Kidney capillary endothelial cell (primary cell): ENCODE results near the gene SLX4IP.

ENCODE experiments used
- DNase-seq: peaks from one replicate; pipeline ENCODE4 v3.0.0-alpha.2; 2018; ENCODE audit warnings: low spot score

The SLX4IP gene

DNA sequence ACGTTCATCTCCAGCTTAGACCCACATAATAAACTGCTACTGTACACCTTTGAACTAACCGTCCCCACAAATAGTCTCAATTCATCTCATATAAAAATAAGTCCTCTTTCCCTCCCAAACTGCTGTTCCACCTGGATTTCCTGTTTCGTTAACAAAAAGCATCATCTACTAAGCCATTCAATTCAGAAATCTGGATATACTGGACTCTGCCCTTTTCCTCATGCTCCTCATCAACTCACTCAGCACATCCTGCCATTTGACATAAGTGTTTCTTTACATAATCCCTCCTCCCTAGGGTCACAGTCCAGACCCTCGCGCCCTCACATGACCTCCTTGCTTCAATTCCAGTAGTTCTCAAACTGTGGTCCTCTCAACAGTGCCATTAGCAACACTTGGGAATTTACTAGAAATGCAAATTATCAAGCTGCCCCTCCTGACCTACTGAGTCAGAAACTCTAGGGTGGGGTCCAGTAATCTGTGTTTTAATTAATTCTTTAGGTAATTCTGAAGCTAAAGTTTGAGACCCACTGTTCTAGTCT is 5.6 kb upstream of the SLX4IP start:
- no peak for DNase-seq

DNA sequence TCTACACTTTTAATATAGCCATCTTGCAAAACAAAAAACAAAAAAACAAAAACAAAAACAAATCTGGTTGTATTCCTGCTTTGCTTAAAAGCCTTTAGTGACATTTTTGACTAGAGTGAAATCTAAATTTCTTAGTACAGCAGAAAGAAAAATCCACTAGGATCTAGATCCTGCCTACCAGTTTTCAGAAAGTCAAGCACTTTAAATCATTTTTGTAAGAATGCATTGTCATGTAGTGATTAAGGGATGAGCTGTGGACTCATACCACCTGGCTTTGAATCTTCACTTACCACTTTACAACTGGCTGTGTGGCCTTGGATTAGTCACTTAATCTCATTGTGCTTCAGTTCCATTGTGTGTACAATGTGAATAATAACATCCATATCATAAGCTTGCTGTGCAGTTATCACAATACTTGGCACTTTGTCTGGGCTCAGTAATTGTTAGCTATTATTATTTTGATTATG is 5.1 kb upstream of the SLX4IP start:
- no peak for DNase-seq

DNA sequence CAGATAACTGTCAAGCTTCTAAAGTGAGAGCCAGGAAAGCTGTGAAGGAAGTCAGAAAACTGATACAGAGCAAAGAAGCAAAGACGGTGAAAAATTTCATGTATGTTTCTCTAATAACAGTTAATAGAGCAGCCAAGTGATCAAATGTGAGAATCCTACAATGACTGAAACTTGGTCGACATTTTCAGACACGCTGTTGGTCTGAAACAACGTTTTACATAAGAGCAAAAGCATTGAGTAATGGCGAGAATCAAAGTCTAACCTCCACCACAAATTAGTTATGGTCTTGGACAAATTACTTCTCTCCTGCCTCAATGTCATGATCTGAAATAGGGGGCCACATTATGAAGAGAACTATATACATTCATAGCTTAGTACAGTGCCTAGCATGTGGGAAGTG is 4.4 kb upstream of the SLX4IP start:
- DNase-seq: no peak

DNA sequence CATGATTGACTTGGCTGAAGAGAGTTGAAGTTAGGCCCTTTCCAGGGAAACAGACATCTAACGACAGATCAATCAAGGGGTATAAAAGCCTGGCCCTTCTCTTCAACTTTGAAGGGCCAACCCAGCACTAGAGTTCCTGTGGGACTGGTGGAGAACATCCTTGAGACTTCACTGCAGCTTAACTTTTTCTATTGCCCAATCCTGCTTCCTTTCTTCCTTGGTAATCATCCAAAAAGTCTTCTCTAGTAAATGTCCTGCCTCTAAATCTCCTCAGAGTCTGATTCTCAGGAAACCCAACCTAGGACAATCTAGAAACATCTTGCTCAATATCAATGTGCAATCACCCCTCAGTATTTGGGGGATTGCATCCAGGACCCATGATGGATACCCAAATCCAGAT is 3.0 kb upstream of the SLX4IP start:
- no peak for DNase-seq

DNA sequence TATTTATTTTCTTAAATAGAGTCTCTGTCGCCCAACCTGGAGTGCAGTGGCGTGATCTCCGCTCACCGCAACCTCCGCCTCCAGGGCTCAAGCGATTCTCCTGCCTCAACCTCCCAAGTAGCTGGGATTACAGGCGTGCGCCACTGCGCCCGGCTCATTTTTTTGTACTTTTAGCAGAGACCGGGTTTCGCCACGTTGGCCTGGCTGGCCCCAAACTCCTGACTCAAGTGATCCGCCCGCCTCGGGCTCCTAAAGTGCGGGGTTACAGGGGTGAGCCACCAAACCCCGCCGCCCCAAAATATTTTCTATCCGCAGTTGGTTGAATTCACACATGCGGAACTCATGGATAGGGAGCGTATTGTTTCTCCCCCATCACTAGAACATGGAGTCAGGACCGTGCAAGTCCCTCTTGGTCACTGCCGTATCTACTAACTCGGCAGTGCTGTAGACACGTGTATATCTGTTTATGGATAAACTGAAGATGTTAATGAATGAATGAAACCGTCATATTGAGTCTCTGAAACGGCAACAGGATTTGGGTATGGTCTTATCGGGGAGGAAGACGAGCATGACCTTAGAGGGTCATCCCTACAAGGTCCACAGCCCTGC is 2.0 kb upstream of the SLX4IP start:
- no peak for DNase-seq

DNA sequence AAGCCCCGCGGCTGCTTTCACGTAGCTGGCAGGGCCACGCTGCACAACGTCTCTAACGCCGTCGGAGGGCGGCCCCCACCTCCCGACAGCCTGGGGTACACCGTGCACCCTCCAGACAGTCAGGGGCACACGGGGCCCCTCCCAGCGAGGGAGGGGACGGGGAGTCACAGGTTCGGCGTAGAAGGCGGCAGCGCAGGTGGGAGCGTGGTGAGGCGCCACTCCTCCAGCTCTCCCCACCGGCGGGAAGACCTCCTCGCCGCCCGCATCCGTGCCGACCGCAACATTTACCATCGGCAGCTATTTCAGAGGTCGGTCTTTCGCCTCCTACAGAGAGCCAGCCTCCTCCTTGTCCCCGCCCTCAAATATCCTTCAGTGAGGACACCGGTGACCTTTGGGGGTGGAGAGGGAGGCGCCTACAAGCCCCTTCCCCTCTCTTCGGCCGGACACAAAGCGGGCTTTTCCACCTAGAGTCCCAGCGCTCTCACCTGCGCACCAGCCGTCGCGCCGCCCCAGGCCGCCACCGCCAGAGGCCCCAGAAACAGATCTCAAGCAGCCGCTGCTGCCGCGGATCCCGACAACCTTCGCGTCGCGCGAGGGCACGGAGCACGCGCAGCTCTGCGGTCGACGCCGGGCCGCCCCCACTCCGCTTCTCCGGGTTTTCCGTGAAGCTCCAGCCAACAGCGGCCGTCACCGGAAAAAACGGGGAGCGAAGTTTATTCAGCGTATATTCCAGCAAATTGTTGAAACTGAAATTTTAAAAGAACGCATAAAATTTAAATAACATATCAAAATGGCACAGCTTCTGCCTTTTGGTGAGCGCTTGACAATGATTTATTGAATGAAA is 1.3 kb upstream of the SLX4IP start, which contains the start of gene MKKS:
TSS of gene MKKS (minus strand) at position 600 of the 844 bp plus-strand sequence. CDS start 20,708 bp downstream, outside the sequence.
- DNase-seq: no peak

DNA sequence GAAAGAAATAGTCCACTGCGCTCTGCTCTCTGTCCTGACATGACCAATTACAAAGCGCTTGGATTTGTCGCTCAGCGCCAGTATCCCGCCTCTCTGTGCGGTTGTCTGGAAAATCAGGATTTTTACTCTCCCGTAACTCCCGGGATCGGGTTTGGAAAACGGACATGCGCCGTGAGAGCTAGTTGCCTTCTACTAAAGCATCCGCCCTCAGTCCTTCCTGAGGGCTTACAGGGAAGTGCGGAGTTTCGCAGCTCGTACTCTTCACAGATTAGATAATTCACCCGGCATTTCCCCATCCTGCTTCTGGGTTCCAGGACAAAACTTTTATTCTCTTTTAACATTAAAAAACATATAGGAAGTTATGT is 656 bp upstream of the SLX4IP start:
- peak; percentile 99 for DNase-seq

DNA sequence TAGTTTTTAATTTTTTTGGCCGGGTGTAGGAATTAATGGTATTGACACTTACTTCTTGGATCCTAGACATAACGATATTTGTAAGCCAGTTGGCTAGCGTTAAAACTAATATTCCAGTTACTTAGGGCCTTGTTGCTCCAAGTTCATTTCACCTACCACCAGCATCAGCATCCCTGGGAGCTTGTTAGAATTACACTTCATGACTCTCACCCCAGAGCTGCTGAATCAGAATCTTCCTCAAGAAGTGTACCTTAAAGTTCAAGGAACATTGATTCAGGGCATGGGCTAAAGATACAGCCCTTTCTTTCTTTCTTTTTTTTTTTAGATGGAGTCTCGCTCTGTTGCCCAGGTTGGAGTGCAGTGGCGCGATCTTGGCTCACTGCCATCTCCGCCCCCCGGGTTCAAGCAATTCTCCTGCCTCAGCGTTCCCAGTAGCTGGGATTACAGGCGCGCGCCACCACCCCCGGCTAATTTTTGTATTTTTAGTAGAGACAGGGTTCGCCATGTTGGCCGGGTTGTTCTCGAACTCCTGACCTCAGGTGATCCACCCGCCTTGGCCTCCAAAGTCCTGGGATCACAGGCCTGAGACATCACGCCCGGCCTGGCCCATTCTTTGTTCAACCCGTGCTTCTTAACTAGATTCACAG is 1.1 kb downstream of the SLX4IP start:
- DNase-seq: no peak

DNA sequence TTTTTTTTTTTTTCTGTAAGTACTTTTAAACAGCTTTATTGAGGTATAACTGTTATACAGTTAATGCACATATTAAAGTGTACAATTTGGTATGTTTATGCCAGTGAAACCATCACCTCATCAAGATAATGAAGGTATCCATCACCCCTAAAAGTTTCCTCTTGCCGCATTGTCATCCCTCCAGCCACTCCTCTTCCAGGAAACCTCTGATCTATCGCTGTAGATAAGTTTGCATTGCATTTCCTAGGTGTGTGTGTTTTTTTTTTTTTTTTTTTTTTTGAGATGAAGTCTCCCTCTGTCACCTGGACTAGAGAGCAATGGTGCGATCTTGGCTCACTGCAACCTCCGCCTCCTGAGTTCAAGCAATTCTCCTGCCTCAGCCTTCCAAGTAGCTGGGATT is 3.1 kb downstream of the SLX4IP start:
- no peak for DNase-seq

DNA sequence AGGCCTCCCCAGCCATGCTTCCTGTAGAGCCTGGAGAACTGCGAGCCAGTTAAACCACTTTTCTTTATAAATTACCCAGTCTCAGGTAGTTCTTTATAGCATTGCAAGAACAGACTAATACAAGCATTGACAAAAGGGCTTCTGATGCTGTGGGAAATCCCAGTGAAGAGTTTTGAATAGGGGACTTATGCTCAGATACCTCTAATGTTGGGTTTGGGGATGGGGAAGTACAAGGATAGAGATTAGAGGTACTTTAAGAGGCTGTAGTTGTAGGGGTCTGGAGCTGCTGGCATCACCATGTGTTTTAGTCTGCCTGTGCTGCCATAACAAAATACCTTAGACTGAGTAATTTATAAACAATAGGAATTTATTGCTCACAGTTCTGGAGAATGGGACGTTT is 8.8 kb downstream of the SLX4IP start:
- no peak for DNase-seq

DNA sequence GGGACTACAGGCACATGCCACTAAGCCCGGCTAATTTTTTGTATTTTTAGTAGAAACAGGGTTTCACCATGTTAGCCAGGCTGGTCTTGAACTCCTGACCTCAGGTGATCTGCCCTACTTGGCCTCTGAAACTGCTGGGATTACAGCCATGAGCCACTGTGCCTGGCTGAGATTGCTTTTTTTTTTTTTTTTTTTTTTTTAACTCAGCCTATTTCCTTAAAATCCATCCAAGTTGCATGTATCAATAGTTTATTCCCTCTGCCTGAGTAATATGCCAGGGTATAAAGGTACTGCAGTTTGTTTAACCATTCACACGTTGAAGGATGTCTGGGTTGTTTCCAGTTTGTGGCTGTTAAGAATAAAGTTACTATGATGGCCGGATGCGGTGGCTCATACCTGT is 10.7 kb downstream of the SLX4IP start:
- no peak for DNase-seq

DNA sequence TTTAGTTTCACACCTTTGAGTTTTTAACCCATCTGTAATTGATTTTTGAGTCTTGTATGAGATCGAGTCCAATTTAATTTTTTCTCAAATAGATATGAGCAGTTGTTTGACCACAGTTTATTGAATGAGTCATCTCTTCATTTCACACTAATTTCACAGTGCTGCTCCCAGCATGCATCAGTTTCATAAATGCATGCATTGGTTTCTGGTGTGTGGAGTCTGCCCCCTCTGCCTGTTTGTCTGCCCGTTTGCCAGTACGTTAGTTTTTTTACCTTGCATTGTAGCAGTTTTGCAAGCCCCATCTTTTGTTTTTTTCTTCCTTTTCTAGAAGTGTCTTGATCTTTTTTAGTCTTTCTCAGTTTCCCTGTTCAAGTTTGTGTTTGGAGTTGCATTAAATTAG is 11.9 kb downstream of the SLX4IP start:
- no peak for DNase-seq

DNA sequence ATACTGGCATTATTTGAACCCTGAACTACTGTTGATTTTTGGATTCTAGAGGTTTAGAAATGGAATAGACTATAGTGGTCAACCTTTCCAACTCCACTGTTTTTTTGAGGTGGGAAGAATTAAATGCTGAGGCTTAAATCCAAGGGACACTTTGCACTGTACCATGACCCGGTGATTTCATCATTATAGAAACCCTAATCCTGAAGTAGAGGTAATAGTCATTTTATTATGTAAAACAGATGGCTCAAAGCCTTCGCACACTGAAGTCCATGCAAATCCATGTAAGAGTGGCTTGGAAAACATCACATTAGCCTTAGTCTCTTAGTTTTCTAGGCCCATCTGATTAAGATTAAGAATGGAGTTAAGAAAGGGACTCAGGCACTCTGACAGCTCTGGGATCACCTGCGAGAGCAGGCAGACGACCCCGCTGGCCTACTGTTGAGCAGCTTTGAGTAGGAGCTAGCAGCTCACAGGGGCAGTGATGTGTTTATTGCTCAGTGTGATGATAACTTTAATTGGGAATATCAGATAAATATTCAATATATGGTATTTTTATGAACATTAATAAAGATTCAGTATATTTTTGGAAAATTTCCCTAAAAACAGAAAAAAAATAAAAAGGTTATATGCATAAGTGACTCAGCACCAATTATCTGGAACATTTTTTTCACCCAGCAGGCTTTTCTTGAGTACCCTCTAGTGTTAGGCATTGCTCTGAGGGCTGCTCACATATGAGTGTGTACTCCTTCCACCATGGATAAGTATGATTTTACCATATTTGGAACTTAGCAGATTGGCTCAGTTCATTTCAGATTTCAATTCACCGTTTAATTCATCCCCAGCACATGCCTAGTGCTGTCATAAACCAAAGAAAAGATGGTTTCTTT is 13.4 kb downstream of the SLX4IP start:
- DNase-seq: no peak

DNA sequence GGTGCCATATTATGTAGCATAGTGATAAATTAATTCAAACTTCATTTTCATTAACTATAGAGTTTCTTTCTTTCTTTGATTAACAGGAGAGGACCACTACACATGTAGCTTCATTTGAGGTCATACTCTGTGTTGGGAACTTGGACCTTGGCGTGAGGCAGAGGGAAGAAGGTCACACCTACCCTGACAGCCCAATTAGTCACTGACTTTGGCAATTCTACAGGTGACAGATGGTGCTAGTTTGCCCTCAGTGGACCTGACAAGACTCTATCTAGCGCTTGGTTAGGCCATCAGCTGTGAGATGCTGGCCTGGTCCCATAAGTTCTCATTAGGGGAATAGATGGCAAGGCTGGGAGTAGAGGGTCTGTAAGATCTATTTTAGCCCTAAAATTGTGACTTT is 14.2 kb downstream of the SLX4IP start:
- no peak for DNase-seq

DNA sequence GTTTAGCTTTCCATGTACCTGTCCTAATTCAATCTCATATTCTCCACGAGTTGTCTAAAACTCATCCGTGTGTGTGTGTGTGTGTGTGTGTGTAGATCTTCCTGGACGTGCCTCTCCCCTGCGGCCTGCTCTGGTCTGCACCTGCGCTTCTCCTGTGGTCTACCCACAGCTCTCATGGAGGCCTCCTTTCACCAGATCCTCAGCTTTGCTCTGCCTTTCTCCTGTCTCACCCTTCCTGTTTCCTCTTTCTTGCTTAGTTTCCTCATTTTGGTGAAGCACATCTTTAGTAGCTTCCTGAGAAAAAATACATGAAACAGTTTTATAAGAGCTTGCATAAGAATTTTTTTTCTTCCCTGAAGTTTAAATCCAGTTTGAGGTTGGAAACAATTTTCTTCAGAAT is 18.1 kb downstream of the SLX4IP start:
- no peak for DNase-seq

DNA sequence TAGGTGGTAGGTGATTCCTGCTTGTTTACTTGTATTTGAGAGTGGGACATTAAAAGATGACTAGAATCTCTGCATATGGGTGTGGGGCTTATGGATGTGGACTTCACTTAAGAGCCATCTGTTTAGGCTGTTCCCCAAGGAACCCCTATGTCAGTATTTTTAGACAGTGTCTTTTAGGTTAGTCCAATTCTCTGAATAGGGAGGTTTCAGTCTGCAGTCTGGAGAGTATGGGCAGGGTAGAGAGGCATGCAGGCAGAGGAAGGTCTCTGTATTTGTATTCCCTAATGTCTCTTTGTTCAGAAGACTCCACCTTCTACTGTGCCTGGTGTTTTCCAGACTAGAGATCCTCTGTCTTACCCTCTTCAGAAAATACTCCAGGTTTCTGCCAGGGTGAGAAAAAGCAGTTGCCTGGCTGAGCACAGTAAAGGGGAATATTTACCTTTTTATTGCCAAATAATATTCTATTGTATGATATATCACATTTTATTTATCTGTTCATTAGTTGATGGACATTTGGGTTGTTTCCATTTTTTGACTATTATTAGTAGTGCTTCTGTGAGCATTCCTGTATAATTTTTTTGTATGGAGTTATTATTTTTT is 19.1 kb downstream of the SLX4IP start:
- no peak for DNase-seq

DNA sequence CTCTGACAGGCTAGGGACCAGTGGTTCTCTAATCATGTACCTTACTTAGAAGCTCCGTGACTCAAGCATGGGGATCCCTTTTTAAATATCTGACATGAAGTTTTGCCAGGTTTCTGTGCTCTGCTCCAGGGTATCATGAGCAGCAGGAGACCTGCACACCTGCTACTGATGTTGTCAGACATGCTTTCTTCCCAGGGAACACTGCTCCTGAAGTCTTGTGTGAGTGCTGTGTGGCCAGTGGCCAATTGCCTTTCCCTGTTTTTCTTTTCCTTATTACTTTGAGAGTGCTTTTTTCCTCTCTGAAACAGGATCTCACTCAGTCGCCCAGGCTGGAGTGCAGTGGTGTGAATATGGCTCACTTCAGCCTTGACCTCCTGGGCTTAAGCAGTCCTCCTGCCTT is 26.4 kb downstream of the SLX4IP start:
- no peak for DNase-seq

DNA sequence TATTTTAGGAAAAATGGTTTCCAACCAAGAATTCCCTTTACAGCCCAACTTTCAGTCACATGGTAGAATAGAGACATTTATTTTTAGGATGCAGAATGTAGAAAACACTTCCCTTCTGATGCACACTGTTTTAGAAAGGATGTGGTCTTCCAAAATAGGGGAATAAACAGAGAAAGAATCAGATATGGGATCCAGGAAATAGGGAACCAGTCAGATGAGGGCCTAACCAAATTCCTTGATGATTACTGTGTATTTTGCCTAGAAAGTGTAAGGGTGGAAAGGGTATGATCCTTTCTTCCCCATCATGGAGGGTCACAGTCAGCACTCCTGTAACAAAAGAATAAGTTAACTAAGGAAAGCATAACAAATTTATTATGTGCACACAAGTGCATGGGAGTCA is 27.4 kb downstream of the SLX4IP start:
- no peak for DNase-seq

DNA sequence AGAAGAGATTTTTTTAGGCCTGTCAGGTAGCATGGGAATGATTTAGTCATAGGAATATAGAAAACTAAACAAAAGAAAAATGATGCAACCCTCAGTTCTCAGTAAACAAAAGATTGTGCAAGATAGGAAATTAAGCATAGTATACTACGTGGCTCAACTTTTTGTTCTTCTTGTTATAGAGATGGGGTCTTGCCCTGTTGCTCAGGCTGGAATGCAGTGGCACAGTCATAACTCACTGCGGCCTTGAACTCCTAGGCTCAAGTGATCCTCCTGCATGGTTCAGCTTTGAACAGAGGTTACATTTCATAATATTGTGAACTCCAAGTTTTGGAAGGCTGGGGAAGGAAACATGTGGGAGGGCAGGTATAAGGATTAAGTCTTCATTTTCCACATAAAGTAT is 28.5 kb downstream of the SLX4IP start:
- DNase-seq: no peak

DNA sequence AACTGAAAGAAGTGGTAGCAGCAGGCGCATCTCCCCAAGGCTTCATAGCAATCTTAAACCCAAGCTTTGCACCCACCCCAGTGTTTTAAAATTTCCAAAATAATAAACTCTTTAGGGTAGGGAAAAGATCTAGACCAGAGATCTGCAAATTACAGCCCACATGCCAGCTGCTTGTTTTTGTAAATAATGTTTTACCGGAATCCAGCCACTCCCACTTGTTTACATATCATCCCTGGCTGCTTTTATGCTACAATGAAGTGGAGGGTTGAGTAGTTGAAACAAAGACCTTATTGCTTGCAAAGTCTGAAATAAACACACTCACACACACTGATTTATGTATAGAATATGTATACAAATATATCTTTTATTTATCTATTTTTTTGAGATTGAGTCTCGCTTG is 30.0 kb downstream of the SLX4IP start:
- no peak for DNase-seq

DNA sequence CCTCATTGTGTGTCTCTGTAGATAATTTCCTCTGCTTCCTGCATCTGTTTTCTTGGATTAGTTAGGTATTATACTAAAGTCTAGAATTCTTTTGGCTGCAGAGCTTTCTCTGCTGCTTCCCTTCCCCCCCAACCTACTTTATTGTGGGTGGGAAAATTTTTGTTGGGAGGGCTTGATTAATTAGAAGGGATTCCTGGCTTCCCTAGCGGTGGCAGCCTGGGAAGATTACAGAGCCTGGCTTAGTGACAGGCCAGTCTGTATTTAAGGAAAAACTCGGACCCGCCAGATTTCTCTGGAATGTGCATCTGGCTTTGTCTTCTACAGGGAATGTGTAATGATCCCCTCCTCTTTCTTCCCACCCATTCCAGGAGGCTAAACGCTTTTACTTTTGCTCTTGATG is 31.2 kb downstream of the SLX4IP start:
- DNase-seq: no peak

DNA sequence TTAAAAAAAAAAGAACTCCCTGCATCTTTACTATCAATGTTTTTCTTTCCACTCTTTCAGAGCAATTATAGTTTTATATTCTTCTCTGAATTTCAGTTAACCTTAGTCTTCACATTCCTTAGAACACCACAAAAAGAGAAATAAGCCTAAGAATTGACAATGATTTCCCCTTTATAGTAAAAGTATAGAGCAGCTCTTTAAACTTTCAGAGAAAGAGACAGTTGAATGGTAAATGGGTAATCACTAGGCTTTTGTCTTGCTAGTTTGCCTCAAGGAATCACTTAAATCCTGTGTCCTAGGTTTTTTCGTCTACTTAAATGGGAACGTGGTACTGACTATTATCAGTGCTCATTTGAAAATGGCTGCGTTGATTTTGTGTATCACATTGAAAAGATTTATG is 31.8 kb downstream of the SLX4IP start:
- no peak for DNase-seq
